GOT3 (cell line): ENCODE measurements around the gene ELAVL1.
"Not testable (repeated sequence)": the region's sequence is repeated elsewhere in the genome, so short reads cannot be mapped to it uniquely, and the experiment has no call there.

ENCODE experiments used
- DNase-seq: peaks from one replicate; lab custom pipeline; 2025; ENCODE audit warnings: mixed read lengths; lab: John Stamatoyannopoulos, UW

Gene ELAVL1

GRCh38 chr19:7921967-7922835 lies 83.2 kb downstream of the ELAVL1 start:
- DNase-seq = no peak

GRCh38 chr19:7921302-7921966 lies 84.0 kb downstream of the ELAVL1 start:
- DNase-seq = no peak

DNA sequence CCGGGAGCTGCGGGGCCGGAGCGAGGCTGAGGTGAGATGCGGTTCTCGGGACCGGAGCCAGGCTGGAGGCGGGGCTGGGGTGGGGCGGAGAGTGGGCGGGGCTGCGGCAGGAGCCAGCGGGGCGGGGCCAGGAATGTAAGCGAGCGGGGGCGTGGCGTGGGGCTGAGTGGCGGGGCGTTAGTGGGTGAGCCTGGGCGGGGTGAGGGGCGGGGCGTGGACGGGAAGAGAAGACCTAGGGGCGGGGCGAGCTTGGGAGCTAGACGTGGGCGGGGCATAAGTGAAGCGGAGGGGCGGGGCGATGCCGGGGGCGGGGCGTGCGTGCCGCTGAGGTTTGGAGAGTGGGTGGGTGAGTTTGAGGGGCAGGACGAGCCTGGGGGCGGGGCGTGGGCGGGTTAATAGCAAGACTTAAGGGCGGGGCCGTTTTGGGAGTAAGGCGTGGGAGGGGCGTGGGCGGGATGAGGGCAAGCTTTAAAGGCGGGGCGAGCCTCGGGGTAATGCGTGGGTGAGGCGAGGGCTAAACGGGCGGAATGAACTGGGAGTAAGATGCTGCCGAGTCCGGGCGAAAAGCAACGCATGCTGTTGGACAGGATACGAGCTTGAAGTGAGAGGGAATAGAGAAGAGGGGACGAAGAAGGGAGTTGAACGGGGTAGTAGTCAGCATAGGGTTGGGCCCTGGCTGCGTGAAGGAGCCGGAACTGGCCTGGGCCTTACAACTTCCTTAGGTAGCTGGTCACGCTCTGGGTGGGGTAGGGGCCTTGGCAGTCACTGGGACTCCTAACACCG lies 84.7 kb downstream of the ELAVL1 start:
- peak; percentile 91 for DNase-seq

GRCh38 chr19:7919610-7920518 lies 85.6 kb downstream of the ELAVL1 start, which contains the start of gene SNAPC2:
Gene SNAPC2, plus strand, starts transcription at chr19:7920338. Its CDS starts 29 bp downstream, at chr19:7920367.
- DNase-seq = peak; percentile 89

DNA sequence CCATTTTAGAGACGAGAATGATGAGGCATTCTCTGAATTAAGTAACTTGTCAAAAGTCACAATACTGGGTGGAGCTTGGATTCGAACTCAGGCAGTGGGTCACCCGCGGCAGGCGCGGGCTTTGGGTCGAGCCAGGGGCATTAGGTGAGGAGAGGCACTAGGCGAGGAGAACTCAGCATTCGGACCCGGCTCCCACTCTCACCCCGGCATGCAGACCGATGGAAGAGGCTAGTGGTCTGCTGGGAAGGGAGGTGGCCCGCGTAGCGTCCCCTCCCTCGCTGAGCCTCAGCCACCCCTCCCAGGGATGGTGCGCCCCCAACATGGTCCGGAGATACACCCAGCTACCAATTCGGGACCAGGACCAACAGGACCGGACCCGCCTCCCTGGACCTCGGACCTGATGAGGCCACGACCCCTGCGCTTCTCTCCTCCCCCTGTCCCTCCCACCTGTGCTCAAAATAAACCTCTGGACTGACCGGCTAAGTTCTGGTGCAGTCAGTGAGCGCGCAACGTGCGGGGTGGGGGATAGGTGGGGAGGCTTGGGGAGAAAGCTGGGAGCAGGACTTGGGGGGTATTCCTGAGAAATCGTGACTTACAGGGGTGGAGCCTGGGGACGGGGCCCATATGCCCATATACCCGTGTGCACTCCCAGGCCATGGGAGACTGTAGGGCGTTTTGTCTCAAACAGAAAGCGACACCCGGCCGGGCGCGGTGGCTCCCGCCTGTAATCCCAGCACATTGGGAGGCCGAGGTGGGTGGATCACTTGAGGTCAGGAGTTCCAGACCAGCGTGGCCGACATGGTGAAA lies 86.6 kb downstream of the ELAVL1 start:
- no peak for DNase-seq

GRCh38 chr19:7918062-7918614 lies 87.3 kb downstream of the ELAVL1 start:
- DNase-seq = not testable (repeated sequence)

- DNase-seq = no peak
Measured at GRCh38 chr19:7917267-7918061, 88.0 kb downstream of the ELAVL1 start.

DNA sequence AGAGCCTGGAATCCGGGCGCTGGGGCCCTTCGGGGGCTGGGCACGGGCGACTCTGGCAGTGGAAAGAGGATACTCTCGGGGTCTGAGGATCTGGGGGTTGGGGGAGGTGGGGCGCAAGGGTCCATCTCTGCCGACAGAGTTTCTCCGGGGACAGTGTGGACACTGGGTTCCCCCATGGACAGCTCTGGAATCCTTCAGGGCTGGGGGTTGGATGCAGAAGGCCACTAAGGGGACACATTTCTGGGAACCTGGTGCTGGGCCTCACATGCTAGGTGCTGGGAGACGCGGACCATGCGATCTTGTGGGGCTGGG lies 88.5 kb downstream of the ELAVL1 start:
- no peak for DNase-seq

- DNase-seq = no peak
Measured at GRCh38 chr19:7916103-7916954, 89.1 kb downstream of the ELAVL1 start.

DNA sequence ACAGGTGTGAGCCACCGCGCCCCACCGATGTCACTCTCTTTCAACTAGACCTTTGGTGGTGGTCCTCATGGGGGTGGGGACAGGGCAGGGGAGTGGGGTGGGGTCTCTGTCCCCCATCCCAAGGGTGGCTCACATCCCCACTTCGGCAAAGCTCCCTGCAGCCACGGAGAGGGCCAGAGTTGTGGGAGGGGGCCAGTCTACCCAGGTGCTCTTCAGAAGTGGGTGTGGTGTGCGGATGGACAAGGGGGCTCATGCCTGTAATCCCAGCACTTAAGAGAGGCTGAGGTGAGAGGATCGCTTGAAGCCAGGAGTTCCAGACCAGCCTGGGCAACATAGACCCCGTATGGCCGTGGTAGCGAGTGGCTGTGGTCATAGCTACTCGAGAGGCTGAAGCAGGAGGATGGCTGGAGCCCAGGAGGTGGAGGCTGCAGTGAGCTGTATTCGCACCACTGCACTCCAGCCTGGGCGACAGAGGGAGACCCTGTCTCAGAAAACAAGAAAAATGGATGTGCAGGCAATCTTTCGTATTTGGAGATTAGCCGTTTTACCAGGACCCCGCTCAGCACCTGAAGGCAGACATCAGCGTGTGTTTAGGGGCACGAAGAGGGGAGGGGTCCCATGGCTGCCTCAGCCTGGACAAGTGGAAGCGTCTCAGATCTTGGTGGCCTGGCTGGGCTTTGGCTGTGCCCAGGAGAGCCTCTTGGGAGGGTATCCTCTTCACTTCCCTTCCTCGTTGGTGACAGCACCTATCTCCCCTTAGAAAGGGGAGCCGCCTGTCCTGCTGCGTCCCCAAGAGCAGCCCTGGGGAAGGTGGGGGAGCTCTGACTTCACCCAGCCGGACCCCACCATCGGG lies 90.0 kb downstream of the ELAVL1 start:
- DNase-seq = no peak

DNA sequence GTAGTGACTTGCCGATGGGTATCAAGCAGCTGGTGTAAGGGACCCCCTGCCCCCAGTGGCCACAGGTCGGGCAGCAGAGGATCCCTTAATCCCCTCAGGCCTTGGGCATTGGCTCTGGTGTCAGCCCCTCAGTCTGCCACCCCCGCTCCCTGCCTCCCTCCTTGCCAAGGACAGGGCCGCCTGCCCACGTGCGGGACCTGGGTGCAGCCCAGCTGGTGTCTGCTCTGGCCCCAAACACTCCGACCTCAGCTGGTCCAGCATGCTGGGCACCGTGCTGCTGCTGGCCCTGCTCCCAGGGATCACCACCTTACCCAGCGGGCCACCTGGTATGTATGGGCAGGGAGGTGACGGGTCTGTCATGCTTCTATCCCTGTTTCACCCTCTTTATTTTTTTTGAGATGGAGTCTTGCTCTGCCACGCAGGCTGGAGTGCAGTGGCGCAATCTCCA lies 90.8 kb downstream of the ELAVL1 start, which contains the start of gene TGFBR3L:
TGFBR3L (plus strand) TSS at position 233 of the 448 bp plus-strand sequence.
- DNase-seq = no peak

DNA sequence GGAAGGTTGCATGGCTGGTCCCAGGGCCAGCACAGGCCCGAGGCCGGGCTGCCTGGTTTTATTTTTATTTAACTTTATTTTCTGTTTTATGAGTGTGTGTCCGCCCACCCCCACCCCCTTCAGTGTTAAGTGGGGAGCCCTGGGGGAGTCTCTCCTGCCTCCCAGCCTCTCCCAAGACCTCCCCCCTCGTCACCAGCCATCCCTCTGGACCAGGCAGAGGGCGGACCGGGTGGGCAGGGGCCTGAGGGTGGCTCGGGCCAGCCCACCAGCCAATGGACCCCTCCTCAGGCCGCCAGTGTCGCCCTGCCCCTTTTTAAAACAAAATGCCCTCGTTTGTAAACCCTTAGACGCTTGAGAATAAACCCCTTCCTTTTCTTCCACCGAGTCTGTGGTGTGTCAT lies 91.3 kb downstream of the ELAVL1 start:
- DNase-seq = no peak

- DNase-seq = no peak
Measured at GRCh38 chr19:7913652-7914051, 91.8 kb downstream of the ELAVL1 start.

DNA sequence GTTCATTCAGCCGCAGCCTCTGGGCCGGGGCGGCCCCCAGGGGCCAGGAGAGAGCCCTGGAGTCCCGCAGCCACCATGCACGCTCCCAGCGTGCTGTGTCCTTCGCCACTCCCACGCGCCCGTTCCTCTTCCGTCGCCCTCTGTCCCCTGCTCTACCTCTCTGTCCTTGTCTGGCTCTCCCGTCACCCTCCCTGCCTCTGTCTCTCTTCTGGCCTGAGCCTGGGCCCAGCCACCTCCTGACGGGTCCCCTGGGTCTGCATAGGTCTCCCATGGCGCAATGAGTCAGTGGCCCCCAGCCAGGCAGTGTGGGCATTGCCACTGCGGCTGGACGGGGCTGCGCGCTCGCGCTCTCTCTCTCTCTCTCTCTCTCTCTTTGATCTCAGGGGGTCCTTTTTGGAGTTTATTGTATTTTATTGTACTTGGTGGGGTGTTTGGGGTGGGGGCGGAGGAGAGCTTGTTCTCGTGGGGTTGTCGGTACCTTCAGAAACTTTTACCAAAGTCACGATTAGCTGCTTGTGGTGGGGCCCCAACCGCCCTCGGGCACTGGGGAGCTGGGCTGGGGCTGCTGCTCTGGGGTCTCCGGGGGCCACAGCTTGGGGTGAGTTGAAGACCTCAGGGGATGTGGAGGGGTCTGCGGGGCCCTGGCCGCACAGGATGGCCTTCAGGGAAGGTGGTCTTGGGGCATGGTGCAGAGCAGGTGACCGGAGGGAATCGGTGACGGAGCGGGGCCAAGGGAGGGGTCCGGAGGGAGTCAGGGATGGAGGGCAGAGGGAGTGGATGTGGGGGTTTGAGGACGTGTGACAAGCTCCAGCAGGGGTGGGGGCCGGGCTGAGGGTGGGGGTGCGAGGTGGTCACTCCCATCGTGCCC lies 92.5 kb downstream of the ELAVL1 start:
- DNase-seq = no peak

GRCh38 chr19:7912144-7912696 lies 93.2 kb downstream of the ELAVL1 start:
- no peak for DNase-seq

- no peak for DNase-seq
Measured at GRCh38 chr19:7911508-7912143, 93.8 kb downstream of the ELAVL1 start.
